Activated naive CD8-positive, alpha-beta T cell treated with anti-CD3 and anti-CD28 coated beads, Interleukin-2, amount 50 U/mL, for 24 hours (primary cell): ENCODE results near the gene MST1.

Experiments used
- ATAC-seq: fragments of 150-1000 bp; cut with Tn5 transposase; one replicate; pipeline ENCODE4 v1.10.0; 2021
- DNase-seq: peaks from one replicate; pipeline ENCODE4 v3.0.0; 2021
- H3K27ac Mint-ChIP-seq: one replicate; pipeline ENCODE4 v1.8.0; 2021; ENCODE audit warnings: mild to moderate bottlenecking, mixed read lengths
- H3K27me3 Mint-ChIP-seq: one replicate; pipeline ENCODE4 v1.8.0; 2021; ENCODE audit warnings: mixed read lengths
- H3K36me3 Mint-ChIP-seq: one replicate; pipeline ENCODE4 v1.8.0; 2021; ENCODE audit warnings: low read depth, mixed read lengths
- H3K4me1 Mint-ChIP-seq: one replicate; pipeline ENCODE4 v1.8.0; 2021; ENCODE audit warnings: mixed read lengths
- H3K4me3 Mint-ChIP-seq: one replicate; pipeline ENCODE4 v1.8.0; 2021; ENCODE audit warnings: mild to moderate bottlenecking, moderate library complexity, mixed read lengths
- H3K9me3 Mint-ChIP-seq: one replicate; pipeline ENCODE4 v1.8.0; 2021; ENCODE audit warnings: mixed read lengths

MST1 gene

GRCh38 chr3:49636883-49637609, 52.2 kb downstream of the MST1 start:
- peak; percentile 31 for ATAC-seq
- no peaks in the 10 kb centered on the region for H3K9me3 Mint-ChIP-seq
- H3K27ac Mint-ChIP-seq: no peak overlapping the region
- no peaks in the 10 kb centered on the region for H3K36me3 Mint-ChIP-seq
- peaks cover under 1% of the 10 kb centered on the region for H3K27me3 Mint-ChIP-seq
- no peaks in the 10 kb centered on the region for H3K4me1 Mint-ChIP-seq
- no peak for DNase-seq
- H3K4me3 Mint-ChIP-seq: no peak overlapping the region

GRCh38 chr3:49634736-49635135, 54.5 kb downstream of the MST1 start:
- no peaks in the 10 kb centered on the region for H3K4me1 Mint-ChIP-seq
- peaks cover 5% of the 10 kb centered on the region for H3K27me3 Mint-ChIP-seq
- no peaks in the 10 kb centered on the region for H3K36me3 Mint-ChIP-seq
- no peak overlapping the region for H3K4me3 Mint-ChIP-seq
- DNase-seq (no peak), ATAC-seq (no peak)
- no peak overlapping the region for H3K27ac Mint-ChIP-seq
- H3K9me3 Mint-ChIP-seq: no peaks in the 10 kb centered on the region
